GM18870 (cell line): ENCODE measurements around the gene CST6.

Experiments
- ATAC-seq: cut with Tn5 transposase; IDR thresholded peaks from one replicate; pipeline ENCODE4 v1.9.1; 2021; ENCODE audit warnings: moderate library complexity; ENCODE audit not compliant: unreplicated experiment

The CST6 gene, protein sequence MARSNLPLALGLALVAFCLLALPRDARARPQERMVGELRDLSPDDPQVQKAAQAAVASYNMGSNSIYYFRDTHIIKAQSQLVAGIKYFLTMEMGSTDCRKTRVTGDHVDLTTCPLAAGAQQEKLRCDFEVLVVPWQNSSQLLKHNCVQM

DNA sequence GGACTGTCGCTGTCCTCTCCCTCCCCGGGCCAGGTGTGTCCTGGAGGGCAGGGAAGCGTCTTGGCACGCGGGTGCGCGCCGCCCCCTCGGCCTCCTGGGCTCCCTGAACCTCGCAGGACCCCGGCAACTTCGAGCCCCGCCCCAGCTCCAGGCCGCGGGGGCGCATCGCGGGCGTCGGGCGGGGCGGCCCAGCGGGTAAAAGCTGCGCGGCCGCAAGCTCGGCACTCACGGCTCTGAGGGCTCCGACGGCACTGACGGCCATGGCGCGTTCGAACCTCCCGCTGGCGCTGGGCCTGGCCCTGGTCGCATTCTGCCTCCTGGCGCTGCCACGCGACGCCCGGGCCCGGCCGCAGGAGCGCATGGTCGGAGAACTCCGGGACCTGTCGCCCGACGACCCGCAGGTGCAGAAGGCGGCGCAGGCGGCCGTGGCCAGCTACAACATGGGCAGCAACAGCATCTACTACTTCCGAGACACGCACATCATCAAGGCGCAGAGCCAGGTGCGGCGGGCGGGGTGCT, at the start of gene CST6:
Gene CST6 (plus strand): TSS at position 224 of the 519 bp plus-strand sequence. CDS start 37 bp downstream, at position 261.
- ATAC-seq = no peak

DNA sequence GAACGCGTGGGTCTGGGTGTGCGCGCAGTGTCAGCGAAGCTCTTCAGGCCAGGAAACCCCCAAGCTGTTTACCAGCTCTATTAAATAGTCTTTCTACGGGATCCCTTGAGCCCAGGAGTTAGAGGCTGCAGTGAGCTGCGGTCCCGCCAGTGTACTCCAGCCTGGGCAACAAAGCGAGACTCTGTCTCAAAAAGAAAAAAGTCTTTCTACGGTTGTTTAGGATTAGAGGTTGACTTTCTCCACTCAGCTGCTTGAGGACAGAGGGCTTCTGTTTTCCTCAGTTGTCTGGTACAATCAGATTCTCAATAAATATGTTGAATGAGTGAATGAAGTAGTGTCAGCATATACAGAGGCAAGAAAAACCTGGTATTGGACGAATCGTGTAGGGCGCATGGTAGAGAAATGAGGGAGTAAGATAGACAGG, 49.7 kb upstream of the CST6 start:
- no peak for ATAC-seq

DNA sequence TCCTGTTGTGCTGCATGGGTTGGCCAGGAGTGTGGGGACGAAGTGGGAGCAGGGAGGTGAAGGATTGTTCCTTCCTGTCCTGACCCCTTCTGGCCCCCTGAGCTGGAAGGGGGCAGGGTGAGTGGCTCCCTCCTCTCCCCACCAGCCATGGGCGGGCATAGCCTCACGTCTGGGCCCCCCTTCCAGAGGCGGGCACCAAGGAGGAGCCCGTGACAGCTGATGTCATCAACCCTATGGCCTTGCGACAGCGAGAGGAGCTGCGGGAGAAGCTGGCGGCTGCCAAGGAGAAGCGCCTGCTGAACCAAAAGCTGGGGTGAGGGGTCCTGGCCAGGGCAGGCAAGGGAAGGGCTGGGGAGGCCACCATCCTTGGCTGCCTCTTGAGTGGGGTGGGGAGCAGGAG, 46.9 kb upstream of the CST6 start:
- ATAC-seq = no peak

DNA sequence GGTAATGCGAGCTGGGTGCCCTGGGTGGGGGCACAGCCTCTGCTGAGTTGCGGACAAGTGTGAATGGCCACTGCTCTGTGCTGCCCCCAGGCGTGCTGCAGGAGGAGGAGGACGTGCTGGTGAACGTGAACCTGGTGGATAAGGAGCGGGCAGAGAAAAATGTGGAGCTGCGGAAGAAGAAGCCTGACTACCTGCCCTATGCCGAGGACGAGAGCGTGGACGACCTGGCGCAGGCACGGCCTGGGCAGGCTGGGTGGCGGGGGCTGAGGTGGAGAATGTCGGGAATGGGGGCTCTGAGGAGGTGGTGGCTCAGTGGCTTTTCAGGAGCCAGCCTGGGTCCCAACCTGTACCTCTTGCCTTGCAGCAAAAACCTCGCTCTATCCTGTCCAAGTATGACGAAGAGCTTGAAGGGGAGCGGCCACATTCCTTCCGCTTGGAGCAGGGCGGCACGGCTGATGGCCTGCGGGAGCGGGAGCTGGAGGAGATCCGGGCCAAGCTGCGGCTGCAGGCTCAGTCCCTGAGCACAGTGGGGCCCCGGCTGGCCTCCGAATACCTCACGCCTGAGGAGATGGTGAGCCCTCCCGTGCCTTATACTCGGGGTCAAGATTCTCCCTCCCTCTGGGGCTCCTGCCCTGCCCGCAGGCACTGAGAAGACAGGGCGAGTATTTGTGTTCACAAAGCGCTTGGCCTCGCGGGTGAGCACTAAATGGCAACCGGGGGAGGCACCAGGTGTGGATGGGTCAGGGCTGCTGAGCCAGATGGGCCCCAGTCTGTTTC, 45.6 kb upstream of the CST6 start:
- no peak for ATAC-seq

DNA sequence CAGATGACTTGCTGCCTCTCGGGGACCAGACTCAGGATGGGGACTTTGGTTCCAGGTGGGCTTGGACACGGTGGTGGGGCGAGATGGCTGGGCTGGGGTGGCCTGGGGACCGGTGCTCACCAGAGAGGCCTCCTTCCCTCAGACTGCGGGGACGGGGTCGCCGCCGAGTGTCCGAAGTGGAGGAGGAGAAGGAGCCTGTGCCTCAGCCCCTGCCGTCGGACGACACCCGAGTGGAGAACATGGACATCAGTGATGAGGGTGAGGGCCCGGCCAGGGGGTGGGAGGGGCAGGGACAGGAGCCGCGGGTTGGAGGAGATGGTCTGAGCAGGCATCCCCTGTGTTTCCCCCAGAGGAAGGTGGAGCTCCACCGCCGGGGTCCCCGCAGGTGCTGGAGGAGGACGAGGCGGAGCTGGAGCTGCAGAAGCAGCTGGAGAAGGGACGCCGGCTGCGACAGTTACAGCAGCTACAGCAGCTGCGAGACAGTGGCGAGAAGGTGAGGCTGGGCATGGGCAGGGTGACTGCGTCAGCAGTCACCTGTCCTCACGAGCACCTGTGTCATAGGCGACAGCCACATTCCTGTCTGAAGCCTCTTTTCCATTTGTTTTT, 44.4 kb upstream of the CST6 start:
- no peak for ATAC-seq

DNA sequence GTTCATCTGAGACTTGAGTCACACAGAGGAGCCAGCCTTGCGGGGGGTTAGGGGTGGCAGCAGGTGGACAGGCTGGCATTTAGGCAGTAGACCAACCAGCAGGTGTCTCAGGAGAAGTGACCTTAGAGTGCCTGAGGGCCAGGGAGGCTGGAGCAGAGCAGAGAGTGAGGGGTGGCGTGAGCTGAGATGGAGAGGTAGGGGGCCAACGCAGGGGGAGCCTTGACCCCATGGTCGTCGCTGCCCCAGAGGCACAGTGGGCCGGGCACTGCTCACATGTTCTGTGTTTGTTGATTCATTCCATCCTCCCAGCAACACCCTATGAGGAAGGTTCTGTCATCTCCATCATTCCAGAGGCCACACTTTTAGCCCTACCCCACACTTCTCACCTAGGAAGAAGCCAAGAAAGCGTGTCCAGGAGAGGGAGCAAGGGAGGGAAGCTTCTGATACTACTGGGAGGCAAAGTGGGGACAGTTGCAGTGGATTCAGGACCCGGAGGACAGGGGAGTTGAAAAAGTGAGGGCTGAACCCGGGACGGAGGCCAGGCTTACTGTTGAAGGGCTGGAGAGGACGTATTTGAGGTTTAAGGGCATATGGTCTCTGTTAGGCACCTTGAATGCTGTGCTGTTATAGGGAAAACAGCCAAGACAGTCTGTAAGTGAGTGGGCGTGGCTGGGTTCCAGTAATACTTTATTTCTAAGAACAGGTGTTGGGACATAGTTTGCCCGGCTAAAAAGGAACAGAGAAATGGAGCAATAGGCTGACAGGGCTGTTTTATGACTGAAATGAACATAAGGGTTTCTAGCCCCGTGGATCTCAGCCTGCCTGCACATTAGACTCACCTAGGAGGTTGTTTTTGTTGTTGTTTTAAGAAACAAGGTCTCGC, 43.0 kb upstream of the CST6 start:
- no peak for ATAC-seq

DNA sequence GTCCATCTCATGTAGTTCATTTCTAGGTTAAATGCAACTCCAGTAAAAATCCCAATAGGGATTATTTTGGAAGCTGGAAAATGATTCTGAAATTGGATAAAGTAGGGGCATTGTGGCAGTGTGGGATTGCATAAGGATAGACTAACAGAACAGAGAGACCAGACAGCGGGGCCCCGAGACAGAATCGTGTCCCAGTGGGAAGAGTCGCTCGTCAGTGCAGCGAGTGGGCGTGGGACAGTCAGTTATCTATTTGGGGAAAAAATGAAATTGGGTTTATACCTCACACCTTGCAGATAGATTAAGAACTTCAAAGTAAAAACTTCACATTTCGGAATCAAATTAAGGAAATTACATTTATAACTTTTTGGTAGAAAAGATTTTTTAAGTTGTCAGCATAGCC, 39.7 kb upstream of the CST6 start:
- no peak for ATAC-seq

DNA sequence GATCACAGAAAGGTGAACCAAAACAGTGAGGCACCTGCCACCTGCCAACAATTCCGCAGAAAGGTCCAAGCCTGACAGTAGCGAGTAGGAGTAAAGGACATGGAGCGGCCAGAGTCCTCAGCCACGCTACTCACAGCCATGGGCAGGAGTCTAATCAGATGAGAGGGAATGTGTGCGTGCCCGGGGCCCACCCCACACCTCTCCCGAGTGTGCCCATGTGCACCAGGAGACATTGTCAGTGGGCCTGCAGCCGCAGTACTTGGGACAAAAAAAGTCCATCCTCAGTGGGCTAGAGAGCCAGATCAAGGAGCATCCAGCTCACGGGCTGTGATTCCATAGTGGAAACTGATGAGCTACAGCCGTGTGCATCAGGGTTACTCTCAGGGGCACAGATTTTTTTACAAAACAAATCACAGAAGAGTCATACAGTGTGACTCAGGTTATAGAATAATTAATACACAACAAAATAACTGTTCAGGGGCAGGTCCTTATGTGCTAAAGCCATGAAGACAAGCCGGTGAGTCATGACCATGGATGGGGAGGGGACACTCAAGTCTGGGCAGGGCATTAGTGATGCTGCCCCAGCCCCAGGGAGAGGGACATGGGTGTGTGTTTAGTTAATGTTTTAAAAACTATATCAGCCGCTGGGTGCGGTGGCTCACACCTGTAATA, 38.2 kb upstream of the CST6 start:
- no peak for ATAC-seq

DNA sequence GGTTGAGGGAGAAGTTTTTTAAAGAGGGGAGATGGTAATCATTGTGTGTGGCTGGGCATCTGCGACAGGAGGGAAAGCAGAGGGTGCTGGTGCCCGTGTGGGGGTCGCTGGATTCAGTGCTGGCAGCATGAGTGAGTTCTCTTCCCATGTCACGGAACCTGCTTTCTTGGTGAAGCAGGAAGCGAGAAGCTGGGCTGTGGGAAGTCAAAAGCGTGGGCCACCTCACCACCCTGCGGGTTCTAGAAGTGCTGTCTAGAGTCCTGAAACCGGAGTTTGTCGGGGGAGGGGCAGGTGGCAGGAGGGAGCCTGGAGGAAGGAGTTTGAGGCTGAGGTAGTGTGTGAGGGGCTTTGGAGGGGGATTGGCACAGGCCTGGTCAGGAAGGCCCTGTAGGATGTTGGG, 36.0 kb upstream of the CST6 start:
- no peak for ATAC-seq

DNA sequence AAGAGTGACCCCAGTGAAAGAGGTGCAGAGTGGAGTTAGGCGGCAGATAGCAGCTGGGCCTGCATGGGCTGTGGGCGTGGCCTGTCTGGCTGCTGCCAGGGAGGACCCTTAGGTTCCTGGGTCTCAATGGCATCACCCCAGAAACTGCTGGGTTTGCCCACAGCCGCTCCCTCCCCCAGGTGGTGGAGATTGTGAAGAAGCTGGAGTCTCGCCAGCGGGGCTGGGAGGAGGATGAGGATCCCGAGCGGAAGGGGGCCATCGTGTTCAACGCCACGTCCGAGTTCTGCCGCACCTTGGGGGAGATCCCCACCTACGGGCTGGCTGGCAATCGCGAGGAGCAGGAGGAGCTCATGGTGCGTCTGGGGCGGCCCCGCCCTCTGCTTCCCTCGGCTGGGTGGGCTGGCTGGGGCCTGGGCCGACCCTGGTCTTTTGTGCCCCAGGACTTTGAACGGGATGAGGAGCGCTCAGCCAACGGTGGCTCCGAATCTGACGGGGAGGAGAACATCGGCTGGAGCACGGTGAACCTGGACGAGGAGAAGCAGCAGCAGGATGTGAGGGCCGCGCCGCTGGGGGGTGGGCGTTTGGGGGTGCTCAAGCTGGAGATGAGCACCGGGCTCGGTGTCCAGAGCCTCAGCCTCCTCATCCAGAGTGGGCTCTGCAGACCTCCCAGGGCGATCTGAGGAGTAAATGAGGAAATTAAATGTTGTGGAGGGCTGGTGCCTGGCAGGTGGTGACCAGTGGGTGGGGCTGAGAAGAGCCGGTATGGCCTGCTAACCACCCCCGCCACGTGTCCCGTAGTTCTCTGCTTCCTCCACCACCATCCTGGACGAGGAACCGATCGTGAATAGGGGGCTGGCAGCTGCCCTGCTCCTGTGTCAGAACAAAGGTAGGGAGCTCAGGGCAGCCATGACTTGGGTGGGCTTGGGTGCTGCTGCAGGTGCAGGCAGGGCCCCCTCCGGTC, 35.3 kb upstream of the CST6 start:
- ATAC-seq = no peak

DNA sequence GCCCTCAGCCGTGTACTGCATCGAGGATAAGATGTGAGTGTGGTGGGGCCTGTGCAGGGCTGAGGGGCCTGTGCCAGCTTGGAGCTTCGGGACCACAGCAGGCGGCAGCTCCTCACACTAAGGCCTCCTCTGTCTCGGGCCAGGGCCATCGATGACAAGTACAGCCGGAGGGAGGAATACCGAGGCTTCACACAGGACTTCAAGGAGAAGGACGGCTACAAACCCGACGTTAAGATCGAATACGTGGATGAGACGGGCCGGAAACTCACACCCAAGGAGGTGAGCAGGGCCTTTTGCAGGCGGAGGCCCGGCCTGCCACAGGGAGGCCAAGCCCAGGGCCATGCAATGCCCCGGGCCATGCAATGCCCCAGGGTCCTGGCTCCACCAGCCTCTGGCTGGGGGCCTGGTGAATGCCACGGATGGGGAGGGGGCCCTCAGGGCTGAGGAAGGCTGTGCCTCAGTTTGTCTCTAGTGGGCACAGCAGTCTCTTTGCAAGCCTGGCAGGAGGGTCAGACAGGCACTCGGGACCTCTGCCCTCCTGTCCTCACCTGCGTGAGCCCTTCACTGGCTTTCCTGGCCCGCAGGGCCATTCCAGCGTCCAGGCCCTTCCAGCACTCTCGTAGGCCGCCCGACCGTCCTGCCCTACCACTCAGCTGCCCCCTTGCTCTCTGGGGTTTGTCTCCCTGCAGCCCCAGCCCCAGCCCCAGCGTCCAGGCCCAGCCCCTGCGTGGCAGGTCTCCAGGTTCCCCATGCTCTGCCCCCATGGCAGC, 34.0 kb upstream of the CST6 start:
- ATAC-seq = no peak

DNA sequence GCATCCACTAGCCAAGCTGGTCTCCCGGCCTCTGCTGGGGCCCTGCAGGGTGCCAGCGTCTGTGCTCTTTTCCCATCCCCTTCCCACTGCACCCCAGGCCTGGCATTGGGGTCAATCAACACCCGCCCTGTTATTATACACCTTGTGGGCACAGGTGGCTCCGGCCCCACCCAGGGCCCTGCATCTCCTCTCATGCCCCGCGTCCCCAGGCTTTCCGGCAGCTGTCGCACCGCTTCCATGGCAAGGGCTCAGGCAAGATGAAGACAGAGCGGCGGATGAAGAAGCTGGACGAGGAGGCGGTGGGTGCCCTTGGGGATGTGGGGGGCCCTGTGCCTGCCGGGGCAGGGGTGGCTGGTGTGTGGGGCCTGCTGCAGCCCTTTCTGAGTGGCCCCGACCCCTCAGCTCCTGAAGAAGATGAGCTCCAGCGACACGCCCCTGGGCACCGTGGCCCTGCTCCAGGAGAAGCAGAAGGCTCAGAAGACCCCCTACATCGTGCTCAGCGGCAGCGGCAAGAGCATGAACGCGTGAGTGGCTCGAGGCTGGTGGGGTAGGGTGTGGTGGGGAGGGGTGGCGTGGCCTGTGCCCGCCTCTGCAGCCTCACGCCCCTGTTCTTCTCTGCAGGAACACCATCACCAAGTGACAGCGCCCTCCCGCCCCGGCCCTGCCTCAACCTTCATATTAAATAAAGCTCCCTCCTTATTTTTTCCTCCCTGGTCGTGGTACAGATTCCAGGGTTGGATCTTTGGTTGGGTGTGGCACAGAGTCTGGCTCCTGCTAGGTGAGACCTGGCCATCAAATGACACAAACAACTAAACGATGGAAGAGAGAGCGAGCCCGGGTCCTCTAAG, 33.2 kb upstream of the CST6 start:
- no peak for ATAC-seq

DNA sequence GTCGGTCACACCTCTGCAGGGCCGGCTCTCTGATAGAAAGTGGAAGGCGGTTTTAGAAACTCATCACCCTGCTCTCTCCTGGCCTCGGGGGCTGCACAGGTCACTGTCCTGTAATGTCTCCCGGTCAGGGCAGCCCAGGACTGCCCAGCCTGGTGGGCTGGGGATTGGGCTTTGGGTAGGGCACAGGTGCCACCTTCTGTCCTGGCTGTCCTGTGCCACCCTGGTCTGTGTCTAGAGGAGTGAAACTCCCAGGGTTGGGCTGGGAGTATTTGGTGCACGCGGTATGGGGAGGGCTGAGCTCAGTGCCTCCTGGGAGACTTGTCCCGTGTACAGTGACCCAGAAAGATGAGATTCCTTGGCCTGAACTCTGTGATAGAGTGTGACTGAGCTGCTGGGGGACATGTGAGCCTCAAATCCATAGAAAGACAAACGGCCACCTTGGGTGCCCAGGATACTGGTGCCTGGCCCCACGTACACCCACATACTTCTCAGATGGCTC, 32.5 kb upstream of the CST6 start:
- ATAC-seq = no peak

DNA sequence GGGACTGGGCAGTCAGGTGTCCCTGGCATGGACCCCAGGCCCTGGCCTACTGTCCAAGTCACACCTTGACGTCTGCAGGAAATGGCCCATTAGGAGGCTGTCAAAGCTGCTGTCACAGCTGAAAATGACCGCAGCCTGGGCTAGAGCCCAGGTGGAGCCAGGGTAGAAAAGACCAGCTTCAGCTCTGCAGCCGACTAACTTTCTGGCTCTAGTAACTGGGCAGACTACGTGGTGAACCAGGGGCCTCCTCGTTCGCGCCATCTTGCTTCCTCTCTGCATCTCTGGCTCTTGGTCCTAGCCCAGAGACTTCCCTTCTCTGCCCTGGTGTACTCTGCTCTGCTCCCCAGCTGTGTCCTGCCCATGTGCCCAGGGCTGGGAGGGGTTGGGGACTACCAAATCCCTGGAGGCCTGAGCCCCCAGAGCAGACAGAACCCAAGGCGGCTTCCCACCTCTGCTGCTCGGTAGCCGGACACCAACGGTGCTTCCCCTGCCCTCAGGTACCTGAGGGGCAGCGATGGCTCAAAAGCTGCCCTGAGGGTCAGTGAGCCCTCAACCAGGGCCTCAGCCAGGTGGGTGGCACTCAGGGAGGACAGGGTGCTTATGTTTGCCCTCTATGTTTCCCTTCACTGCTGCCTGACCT, 30.6 kb upstream of the CST6 start:
- ATAC-seq = no peak

DNA sequence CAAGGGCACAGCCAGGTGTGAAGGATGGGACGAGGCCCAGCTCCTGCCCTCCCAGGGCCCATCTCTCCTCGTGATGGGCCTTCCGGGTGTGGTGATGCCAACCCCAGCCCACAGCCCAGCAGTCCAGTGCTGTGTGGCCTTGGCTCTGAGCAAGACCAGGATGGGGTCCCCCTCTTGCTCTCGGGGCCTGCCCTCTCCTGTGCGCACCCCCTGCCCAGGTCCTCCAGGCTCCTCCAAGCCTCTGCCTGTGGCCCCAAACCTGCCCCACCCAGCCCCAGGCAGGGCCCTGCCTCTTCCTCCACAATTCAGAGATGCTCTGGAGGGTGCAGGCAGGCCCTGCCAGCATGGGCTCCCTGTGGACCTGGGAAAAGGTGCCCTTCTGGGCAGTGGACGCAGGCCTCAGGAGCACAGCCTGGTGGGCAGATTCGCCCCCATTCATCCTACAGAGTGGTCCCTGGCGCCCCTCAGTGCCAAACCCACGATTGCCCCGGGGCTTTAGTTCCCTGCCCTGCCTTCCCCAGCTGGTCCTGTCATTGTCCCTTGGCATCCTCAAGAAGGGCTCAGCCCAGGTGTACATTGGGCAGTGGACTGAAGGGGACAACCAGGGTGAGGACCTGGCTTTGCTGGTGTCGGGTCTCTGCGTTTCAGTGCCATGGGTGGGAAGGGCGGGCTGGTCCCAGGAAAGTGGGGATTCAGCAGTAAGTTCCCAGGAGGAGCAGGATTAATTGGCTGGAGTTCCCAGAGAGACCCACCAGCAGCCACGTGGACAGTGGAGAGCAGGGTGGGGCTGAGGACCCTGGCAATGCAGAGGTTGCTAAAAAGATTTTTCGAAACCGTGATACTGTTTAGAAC, 29.6 kb upstream of the CST6 start:
- no peak for ATAC-seq
